ENCODE data around the gene TGFBR3. TPM values are rescaled to one million over a fixed set of nuclear protein-coding genes. Genes with fewer than 3 reads are reported as not detected.

Gene TGFBR3
- total RNA-seq, 1 experiment from 2014 or later = 4.2 TPM

GRCh38 chr1:91717839-91718238, 168.1 kb downstream of the TGFBR3 start (continued):
- no peak for TF ChIP-seq ZNF512 (CRISPR knock-in tag; IDR thresholded peaks at IDR 0.05; ENCODE audit: borderline replicate concordance)

GRCh38 chr1:91716339-91716738, 169.6 kb downstream of the TGFBR3 start:
- Mint-ChIP-seq H3K9me3 (no peaks in the 10 kb centered on the region), H3K27me3 (ENCODE audit: low read depth) (no peaks in the 10 kb centered on the region), H3K4me3 (no peak overlapping the region), H3K36me3 (no peaks in the 10 kb centered on the region), H3K4me1 (peaks cover 24% of the 10 kb centered on the region), H3K27ac (no peak overlapping the region)
- TF ChIP-seq GABPB1 (CRISPR knock-in tag; IDR thresholded peaks at IDR 0.05) (no peak), RELA (CRISPR knock-in tag; IDR thresholded peaks at IDR 0.05; ENCODE audit: borderline replicate concordance) (no peak), SOX15 (CRISPR knock-in tag; IDR thresholded peaks at IDR 0.05) (no peak)
- CTCF ChIA-PET = no interaction called here
- DNase-seq (ENCODE audit: low spot score) (no peak), ATAC-seq (no peak)
- POLR2A ChIA-PET = no interaction called here

- CTCF ChIA-PET = no interaction called here
- Mint-ChIP-seq H3K27me3 (ENCODE audit: low read depth) (no peaks in the 10 kb centered on the region), H3K36me3 (no peaks in the 10 kb centered on the region), H3K4me3 (no peak overlapping the region), H3K9me3 (no peaks in the 10 kb centered on the region), H3K27ac (no peak overlapping the region), H3K4me1 (peaks cover 24% of the 10 kb centered on the region)
- no peak for ATAC-seq
- DNase-seq (ENCODE audit: low spot score) = no peak
- POLR2A ChIA-PET = no interaction called here
- no peak for TF ChIP-seq ZBTB21 (CRISPR knock-in tag; IDR thresholded peaks at IDR 0.05; ENCODE audit: borderline replicate concordance)
- TF ChIP-seq MLX (CRISPR knock-in tag; IDR thresholded peaks at IDR 0.05) = no peak
- no peak for TF ChIP-seq ZNF263 (CRISPR knock-in tag; IDR thresholded peaks at IDR 0.05; ENCODE audit: low read depth)
- TF ChIP-seq MYBL2 (CRISPR knock-in tag; IDR thresholded peaks at IDR 0.05) = no peak
- TF ChIP-seq ESRRA (CRISPR knock-in tag; IDR thresholded peaks at IDR 0.05; ENCODE audit: borderline replicate concordance) = no peak
- no peak for TF ChIP-seq TP53 (CRISPR knock-in tag; IDR thresholded peaks at IDR 0.05)
- no peak for TF ChIP-seq CDX4 (CRISPR knock-in tag; IDR thresholded peaks at IDR 0.05; ENCODE audit: borderline replicate concordance)
- TF ChIP-seq SMAD4 (CRISPR knock-in tag; IDR thresholded peaks at IDR 0.05) = no peak
- TF ChIP-seq HMGA2 (CRISPR knock-in tag; IDR thresholded peaks at IDR 0.05) = no peak
- TF ChIP-seq RORB (CRISPR knock-in tag; IDR thresholded peaks at IDR 0.05) = no peak
- no peak for TF ChIP-seq ZNF138 (CRISPR knock-in tag; conservative IDR thresholded peaks at IDR 0.05)
- TF ChIP-seq TCF7 (CRISPR knock-in tag; IDR thresholded peaks at IDR 0.05; ENCODE audit: low read depth) = no peak
Measured at GRCh38 chr1:91715416-91716000, 170.4 kb downstream of the TGFBR3 start.

GRCh38 chr1:91714867-91715381, 171.0 kb downstream of the TGFBR3 start:
- Mint-ChIP-seq H3K27me3 (ENCODE audit: low read depth) (no peaks in the 10 kb centered on the region), H3K4me1 (peaks cover 24% of the 10 kb centered on the region), H3K9me3 (no peaks in the 10 kb centered on the region), H3K4me3 (no peak overlapping the region), H3K36me3 (no peaks in the 10 kb centered on the region), H3K27ac (no peak overlapping the region)
- ATAC-seq (no peak), DNase-seq (ENCODE audit: low spot score) (no peak)
- CTCF ChIA-PET = no interaction called here
- TF ChIP-seq FOXK1 (CRISPR knock-in tag; IDR thresholded peaks at IDR 0.05) (no peak), ZNF121 (CRISPR knock-in tag; IDR thresholded peaks at IDR 0.05) (no peak), KAT7 (CRISPR knock-in tag; IDR thresholded peaks at IDR 0.05; ENCODE audit: borderline replicate concordance) (no peak), SP1 (CRISPR knock-in tag; conservative IDR thresholded peaks at IDR 0.05) (no peak), FOXJ3 (CRISPR knock-in tag; IDR thresholded peaks at IDR 0.05; ENCODE audit: borderline replicate concordance) (no peak), ZNF138 (CRISPR knock-in tag; conservative IDR thresholded peaks at IDR 0.05) (no peak)
- POLR2A ChIA-PET = no interaction called here
